ENCODE results near the gene POGZ.
"Not testable (repeated sequence)": the region's sequence is repeated elsewhere in the genome, so short reads cannot be mapped to it uniquely, and the experiment has no call there.

POGZ gene

GRCh38 chr1:151478140-151478812, 19.0 kb upstream of the POGZ start:
- no peak for DNase-seq (ENCODE audit: low read depth, low spot score)

- no peak for DNase-seq (ENCODE audit: low read depth, low spot score)
Observed at GRCh38 chr1:151477066-151477465, 17.8 kb upstream of the POGZ start.

DNA sequence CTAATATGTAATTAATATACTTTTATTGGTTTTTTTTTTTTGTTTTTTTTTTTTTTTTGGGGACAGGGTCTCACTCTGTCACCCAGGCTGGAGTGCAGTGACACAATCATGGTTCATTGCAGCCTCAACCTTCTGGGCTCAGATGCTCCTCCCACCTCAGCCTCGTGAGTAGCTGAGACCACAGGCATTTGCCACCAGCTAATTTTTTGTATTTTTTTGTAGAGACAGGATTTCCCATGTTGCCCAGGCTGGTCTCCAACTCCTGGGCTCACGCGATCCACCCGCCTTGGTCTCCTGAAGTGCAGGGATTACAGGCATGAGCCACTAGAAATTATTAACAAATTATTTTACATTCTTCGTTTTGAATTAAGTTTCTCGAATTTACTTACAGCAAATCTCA, 16.8 kb upstream of the POGZ start:
- no peak for DNase-seq (ENCODE audit: low read depth, low spot score)

DNA sequence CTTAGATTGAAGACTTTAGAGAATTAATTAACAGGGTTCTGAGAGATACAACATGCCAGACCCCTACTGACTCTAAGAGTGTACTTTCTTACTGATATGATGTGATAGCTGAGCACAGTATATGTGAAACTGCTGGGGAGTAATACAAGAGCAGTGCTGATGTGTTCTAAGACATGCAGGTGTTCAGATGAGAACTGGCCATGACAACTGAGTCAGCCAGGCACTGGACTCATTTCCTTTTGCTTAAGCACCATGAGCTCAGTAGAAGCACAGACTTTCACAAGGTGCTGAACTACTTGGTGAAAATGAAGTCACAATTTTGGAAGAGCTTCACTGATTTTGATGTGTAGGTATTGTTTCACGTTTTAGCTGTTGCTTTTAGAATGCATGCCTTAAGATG, 15.9 kb upstream of the POGZ start:
- DNase-seq (ENCODE audit: low read depth, low spot score) = no peak

DNA sequence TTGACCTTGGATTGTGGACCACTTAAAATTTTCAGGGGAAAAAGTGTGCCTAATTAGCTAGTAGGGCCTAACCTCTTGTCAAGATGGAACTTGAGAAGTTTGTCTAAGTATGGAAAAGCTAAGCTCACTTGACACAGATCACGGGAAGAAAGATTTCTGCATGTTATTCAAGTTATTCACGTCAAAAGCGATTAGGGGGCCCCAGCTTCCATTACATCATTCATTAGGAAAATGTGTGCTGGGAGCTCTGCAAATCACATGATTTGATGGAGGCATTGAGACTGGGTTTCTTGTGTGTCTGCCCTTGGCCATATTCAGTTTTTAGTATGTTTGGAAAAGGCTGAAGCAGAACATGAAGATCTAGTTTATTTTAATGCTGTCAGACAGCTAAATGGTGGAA, 15.5 kb upstream of the POGZ start:
- no peak for DNase-seq (ENCODE audit: low read depth, low spot score)

GRCh38 chr1:151472856-151473731, 13.8 kb upstream of the POGZ start:
- DNase-seq (ENCODE audit: low read depth, low spot score) = peak; percentile 49

DNA sequence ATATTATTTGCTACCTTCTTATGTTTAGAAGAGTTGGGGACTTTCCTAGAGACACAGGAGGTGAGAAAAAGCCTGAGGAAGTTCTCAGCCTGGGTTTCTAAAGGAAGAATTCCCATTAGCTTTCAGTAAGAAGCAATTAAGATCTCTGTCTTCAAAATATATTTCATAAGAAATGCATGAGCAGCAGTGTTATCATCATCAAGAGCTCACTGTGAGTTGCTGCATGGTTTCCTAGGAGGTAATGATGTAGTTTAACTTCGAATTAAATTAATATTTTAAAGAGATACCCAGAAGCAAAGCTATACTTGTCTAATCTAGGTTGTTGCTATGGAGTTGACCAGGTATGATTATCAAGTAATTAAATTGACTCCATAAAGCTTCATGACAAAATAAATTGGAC, 5.7 kb upstream of the POGZ start:
- DNase-seq (ENCODE audit: low read depth, low spot score) = no peak

- no peak for DNase-seq (ENCODE audit: low read depth, low spot score)
Observed at GRCh38 chr1:151461694-151462093, 2.4 kb upstream of the POGZ start.

DNA sequence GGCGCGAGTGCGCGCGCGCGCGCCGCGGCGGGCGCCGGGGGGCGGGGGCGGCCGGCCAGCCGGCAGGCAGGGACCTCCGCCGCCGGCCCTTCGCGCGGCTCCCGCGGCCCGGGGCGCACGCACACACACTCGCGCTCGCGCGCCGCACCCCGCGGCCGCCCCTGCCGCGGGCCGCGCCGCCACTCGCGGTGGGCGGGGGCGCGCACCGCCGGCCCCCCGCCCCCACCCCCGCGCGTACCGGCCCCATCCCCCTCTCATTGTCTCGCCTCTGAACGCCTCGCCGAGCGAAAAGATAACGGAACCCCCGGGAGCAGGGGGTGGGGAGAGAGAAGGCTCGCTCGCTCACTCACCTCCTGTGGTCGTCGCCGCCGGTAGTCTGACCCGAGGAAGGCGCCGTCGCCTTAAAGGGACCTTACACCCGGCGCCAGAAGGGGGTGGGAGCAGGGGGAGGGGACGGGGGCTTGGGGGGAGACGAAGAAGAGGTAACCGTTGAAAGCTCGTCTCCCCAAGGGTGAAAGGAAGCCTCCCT, 428 bp downstream of the POGZ start:
- DNase-seq (ENCODE audit: low read depth, low spot score) = no peak

DNA sequence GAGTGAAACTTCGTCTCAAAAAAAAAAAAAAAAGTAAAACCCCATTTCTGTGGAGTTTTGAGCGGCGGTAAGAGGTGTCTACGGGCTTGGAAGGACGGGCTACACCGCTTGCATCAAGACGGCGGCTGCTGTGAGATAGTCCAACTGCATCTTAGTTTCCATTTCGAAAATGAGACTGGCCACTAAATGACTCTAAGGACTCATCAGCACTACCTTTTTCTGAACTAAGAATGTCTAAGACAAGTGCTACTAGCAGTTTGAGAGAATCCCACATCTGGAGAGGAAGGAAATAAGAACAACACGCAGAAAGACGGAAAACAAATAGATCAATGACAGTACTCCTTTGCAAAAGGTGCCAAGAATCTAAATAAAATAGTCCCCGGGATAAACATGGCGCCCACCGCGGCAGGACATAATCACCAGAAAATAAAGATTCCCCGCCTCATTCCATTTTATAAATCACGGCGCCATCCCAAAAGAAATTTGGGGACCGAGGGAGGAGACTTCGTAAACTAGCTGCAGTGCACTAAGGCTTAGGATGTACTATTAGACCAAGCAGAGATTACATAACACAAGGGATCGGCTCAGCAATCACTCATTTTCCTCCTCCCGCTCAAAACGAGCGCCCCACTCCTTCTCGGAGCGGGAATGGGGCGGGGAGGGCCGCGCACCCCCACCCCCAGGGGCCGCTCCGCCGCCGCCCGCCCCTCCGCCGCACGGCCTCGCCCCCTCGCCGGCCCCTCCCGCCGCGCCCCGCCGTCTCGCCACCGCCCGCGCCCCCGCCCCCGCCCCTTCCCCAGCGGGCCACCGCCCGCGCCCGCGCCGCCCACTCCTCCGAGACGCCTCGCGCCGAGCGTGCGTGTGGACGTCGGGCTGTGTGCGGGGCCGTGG, 1.1 kb downstream of the POGZ start:
- DNase-seq (ENCODE audit: low read depth, low spot score) = peak; percentile 57

- DNase-seq (ENCODE audit: low read depth, low spot score) = no peak
Observed at GRCh38 chr1:151455966-151456365, 3.3 kb downstream of the POGZ start.

DNA sequence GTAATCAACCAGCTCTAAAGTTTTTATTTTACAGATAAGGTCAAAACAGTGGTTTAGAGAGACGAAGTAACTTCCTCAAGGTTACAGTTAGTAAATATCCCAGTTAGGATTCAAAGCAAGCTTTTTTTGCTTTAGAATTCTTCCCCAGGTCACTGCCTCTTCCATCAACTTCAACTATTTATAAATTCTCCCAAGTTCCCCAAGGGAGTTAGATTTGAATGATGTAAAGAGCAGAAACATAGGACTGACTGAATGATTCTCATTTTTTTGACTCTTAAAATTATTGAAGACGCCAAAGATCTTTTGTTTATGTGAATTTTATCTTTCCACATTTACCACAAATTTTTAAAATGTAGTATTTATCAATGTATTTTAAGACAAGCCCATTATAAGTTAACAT, 4.1 kb downstream of the POGZ start:
- DNase-seq (ENCODE audit: low read depth, low spot score) = no peak

- DNase-seq (ENCODE audit: low read depth, low spot score) = no peak
Observed at GRCh38 chr1:151447696-151448095, 11.6 kb downstream of the POGZ start.

GRCh38 chr1:151444783-151445177, 14.5 kb downstream of the POGZ start:
- DNase-seq (ENCODE audit: low read depth, low spot score) = no peak

DNA sequence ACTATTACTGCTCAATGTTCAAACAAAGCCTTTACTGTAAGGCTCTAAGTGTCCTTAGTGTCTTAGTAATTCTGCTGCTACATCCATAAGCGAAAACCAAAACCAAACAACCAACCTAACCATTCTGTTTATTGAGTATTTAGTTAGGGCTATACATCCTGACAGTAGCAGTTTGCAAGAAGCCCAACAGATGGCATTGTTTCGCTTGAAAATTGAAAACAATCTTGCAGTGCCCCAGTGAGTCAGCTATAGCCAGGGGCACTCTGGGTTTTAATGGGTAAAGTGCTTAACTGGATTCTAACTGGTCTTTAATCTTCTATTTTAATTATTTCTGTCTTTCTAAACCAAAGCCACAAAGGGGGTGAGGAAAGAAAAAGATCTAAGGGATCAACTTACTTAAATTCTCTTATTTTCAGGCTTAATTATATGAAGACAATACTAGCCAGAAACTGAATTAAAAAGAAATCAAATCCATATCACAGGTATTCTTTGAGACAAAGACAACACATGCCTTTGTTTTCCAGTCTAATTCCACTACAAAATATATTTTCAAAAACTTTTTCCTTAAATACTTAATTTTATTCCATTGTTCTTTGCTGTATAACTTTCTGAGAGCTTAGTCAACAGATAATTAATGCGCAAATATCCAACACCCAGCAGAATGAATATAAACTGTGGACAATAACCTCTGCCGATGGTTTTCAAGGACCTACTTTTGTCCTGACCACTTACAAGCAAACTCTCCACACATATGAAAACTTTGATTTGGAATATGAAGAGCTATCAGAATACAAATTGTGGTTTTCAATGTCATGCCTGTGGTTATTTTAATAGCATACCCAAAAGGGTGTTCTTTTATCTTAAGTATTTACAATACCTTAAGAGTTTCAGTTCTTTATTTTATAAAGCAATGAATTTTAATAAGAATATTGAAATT, 15.2 kb downstream of the POGZ start:
- peak; percentile 57 for DNase-seq (ENCODE audit: low read depth, low spot score)

DNA sequence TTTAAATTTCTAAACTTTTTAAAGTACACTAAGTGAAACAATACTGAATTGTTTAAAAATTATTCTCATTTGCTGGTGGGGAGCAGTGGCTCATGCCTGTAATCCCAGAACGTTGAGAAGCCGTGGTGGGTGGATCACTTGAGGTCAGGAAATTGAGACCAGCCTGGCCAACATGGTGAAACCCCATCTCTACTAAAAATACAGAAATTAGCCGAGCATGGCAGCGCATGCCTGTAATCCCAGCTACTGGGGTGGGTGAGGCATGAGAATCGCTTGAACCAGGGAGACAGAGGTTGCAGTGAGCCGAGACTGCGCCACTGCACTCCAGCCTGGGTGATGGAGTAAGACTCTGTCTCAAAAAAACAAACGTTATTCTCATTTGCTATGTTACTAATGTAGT, 21.9 kb downstream of the POGZ start:
- DNase-seq (ENCODE audit: low read depth, low spot score) = not testable (repeated sequence)

GRCh38 chr1:151436985-151437384, 22.3 kb downstream of the POGZ start:
- no peak for DNase-seq (ENCODE audit: low read depth, low spot score)

- no peak for DNase-seq (ENCODE audit: low read depth, low spot score)
Observed at GRCh38 chr1:151435174-151435573, 24.1 kb downstream of the POGZ start.

DNA sequence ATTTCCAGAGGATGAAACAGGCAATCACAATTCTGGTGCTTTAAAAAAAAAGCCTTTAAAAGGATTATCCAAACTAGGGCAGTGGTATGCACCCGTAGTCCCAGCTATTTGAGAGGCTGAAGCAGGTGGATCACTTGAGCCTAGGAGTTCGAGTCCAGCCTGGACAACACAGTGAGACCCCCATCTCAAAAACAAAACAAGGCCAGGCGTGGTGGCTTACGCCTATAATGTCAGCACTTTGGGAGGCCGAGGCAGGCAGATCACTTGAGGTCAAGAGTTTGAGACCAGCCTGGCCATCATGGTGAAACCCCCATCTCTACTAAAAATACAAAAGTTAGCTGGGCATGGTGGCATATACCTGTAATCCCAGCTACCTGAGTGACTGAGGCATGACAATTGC, 25.5 kb downstream of the POGZ start:
- DNase-seq (ENCODE audit: low read depth, low spot score) = not testable (repeated sequence)

GRCh38 chr1:151428068-151428467, 31.2 kb downstream of the POGZ start:
- DNase-seq (ENCODE audit: low read depth, low spot score) = no peak

DNA sequence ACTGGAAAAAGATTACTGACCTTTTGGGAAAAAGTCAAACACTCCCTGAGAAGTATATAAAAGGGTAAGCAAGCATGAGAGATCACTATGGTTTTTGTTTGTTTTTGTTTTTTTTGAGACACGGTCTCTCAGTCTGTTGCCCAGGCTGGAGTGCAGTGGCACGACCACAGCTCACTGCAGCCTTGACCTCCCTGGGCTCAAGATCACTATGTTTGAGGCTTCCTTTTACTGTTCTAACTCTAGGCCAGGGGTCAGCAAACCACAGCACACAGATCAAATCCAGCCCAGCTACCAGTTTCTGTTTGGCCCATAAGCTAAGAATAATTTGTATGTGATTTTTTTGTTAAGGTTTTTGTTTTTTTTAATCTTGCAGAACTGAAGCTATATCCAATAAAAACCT, 34.2 kb downstream of the POGZ start:
- DNase-seq (ENCODE audit: low read depth, low spot score) = no peak
